ENCODE results near the gene COL27A1.

Gene COL27A1

GRCh38 chr9:114275246-114276004 lies 120.1 kb downstream of the COL27A1 start:
- Histone ChIP-seq H3K4me3 (ENCODE audit: low read depth, low read length) (no peak overlapping the region), H3K36me3 (ENCODE audit: control insufficient read depth in 2 of 2, insufficient read depth in 1 of 2, low read length in 2 of 2) (peaks cover 0 to 3% of the 10 kb centered on the region in 2 experiments; a peak in 1 of 3 replicates), H3K9me3 (ENCODE audit: control insufficient read depth, insufficient read depth, low read depth, low read length) (no peaks in the 10 kb centered on the region), H3K4me1 (ENCODE audit: control insufficient read depth, insufficient read depth, low read length) (no peaks in the 10 kb centered on the region), H3K27ac (ENCODE audit: extremely low read depth, low read depth, low read length) (no peak overlapping the region)
- no peak for TF ChIP-seq ZBTB7A (tag by site-specific recombination; IDR thresholded peaks at IDR 0.05; ENCODE audit: low read depth)
- ChIA-PET POLR2A (no interaction called here), CTCF (interaction anchor here (3.0 to 5.1 kb wide), 2 partner anchors 168 to 192 kb away, joined by 9 to 37 read pairs; no protein-coding TSS in a partner anchor)

- TF ChIP-seq ZNF184 (tag by site-specific recombination; IDR thresholded peaks at IDR 0.05): no peak
- no peak for TF ChIP-seq ZNF677 (tag by site-specific recombination; IDR thresholded peaks at IDR 0.05)
- TF ChIP-seq ZSCAN4 (tag by site-specific recombination; IDR thresholded peaks at IDR 0.05): no peak
- no peak for TF ChIP-seq ZNF23 (tag by site-specific recombination; IDR thresholded peaks at IDR 0.05; ENCODE audit: borderline replicate concordance)
- no peak for TF ChIP-seq ZNF341 (tag by site-specific recombination; IDR thresholded peaks at IDR 0.05; ENCODE audit: low read depth)
- no peak for TF ChIP-seq ZNF26 (tag by site-specific recombination; IDR thresholded peaks at IDR 0.05)
- no peak for TF ChIP-seq SP7 (tag by site-specific recombination; IDR thresholded peaks at IDR 0.05)
- TF ChIP-seq AEBP2 (tag by site-specific recombination; IDR thresholded peaks at IDR 0.05; ENCODE audit: borderline replicate concordance): no peak
- no peak for TF ChIP-seq ZNF132 (tag by site-specific recombination; IDR thresholded peaks at IDR 0.05; ENCODE audit: borderline replicate concordance)
- no peak for TF ChIP-seq ZNF792 (tag by site-specific recombination; IDR thresholded peaks at IDR 0.05)
- no peak for TF ChIP-seq ZNF19 (tag by site-specific recombination; IDR thresholded peaks at IDR 0.05; ENCODE audit: low read depth)
- no peak for TF ChIP-seq ZIC2 (tag by site-specific recombination; IDR thresholded peaks at IDR 0.05)
- Histone ChIP-seq H3K4me3 (ENCODE audit: low read depth, low read length) (no peak overlapping the region), H3K9me3 (ENCODE audit: control insufficient read depth, insufficient read depth, low read depth, low read length) (no peaks in the 10 kb centered on the region), H3K36me3 (ENCODE audit: control insufficient read depth in 2 of 2, insufficient read depth in 1 of 2, low read length in 2 of 2) (peaks cover 0 to 3% of the 10 kb centered on the region in 2 experiments; a peak in 1 of 3 replicates), H3K27ac (ENCODE audit: extremely low read depth, low read depth, low read length) (no peak overlapping the region), H3K4me1 (ENCODE audit: control insufficient read depth, insufficient read depth, low read length) (no peaks in the 10 kb centered on the region)
- ChIA-PET POLR2A (no interaction called here), CTCF (interaction anchor here (0.6 to 1.1 kb wide), 2 partner anchors 122 to 169 kb away, joined by 3 to 5 read pairs; partner anchors contain the start of gene COL27A1)
Observed at GRCh38 chr9:114276908-114277821, 121.8 kb downstream of the COL27A1 start.

GRCh38 chr9:114278356-114278755 lies 123.0 kb downstream of the COL27A1 start:
- H3K4me1 ChIP-seq (ENCODE audit: control insufficient read depth, insufficient read depth, low read length): no peaks in the 10 kb centered on the region
- ChIA-PET POLR2A (no interaction called here), CTCF (interaction anchor here (1.6 to 2.0 kb wide), 2 partner anchors 12 to 170 kb away, joined by 3 to 10 read pairs; no protein-coding TSS in a partner anchor)
- no peak for TF ChIP-seq ZNF600 (tag by site-specific recombination; IDR thresholded peaks at IDR 0.05)
- TF ChIP-seq ZNF513 (tag by site-specific recombination; IDR thresholded peaks at IDR 0.05): peak; percentile 36
- TF ChIP-seq BCL11A (tag by site-specific recombination; IDR thresholded peaks at IDR 0.05; ENCODE audit: low read depth): no peak
- TF ChIP-seq ZNF335 (tag by site-specific recombination; conservative IDR thresholded peaks at IDR 0.05): no peak
- 0 out of 2 replicates have a peak, but pooled peaks have one; percentile 8 for TF ChIP-seq EGR2 (tag by site-specific recombination; IDR thresholded peaks at IDR 0.05; ENCODE audit: low read depth)
- no peak for TF ChIP-seq ZFP37 (tag by site-specific recombination; IDR thresholded peaks at IDR 0.05)
- no peaks in the 10 kb centered on the region for H3K9me3 ChIP-seq (ENCODE audit: control insufficient read depth, insufficient read depth, low read depth, low read length)
- H3K36me3 ChIP-seq (ENCODE audit: control insufficient read depth in 2 of 2, insufficient read depth in 1 of 2, low read length in 2 of 2): peaks cover 0 to 3% of the 10 kb centered on the region in 2 experiments; a peak in 1 of 3 replicates
- no peak overlapping the region for H3K4me3 ChIP-seq (ENCODE audit: low read depth, low read length)
- H3K27ac ChIP-seq (ENCODE audit: extremely low read depth, low read depth, low read length): no peak overlapping the region

Measured in HEK293 (cell line).